Measurements from ENCODE around the gene DDX51. TPM values are rescaled to one million over a fixed set of nuclear protein-coding genes. Genes with fewer than 3 reads are reported as not detected.

The DDX51 gene
- total and polyA plus RNA-seq, 2 experiments from 2014 or later, result 12.4 to 18.3 TPM

DNA sequence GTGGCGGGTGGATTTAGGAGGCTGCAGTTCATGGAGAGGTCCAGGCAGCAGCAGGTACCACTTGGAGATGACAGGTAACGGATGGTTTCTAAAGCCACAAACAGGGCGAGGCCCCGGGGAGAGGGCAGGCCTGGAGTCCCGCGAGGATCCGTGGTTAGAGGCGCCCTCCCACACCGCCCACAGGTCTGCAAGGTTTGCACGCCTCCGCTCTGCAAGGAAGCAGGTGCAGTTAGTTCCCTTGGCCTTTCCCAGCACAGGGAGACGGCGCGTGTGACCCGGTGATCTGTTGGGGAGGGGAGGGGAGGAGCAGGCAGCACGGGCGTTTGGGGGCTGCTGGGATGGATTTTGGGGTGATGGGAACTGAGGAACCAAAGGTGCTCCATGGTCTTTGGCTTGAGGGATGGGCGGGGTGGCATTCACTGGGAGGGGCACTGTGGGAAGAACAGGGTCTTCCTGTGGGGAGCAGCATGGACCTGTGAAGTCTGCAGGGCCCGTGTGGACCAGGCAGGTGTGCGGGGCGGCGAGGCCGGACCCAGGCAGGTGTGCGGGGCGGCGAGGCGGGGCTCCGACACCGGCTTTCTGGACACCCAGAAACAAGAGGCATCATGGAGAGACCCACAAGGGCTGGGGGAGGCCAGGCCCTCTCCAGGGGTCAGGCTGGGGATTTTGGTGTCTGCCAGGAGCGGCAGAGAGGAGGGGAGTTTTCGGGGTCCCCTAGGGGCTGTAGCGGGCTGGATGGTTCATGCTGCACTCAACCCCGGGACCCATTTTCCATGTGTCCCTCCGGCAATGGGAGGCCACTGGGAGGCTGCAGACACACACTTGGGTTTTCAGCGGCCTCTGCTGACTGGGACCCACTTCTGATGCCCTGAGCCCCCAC is 29.3 kb upstream of the DDX51 start (continued):
- TF ChIP-seq JUNB (IDR thresholded peaks at IDR 0.05; ENCODE audit: unreplicated experiment) (no peak), ZNF331 (CRISPR knock-in tag; IDR thresholded peaks at IDR 0.05; ENCODE audit: low read depth) (no peak), ZNF114 (CRISPR knock-in tag; IDR thresholded peaks at IDR 0.05) (no peak), EZH2phosphoT487 (IDR thresholded peaks at IDR 0.05; ENCODE audit: unreplicated experiment) (no peak), STAT1 (IDR thresholded peaks at IDR 0.05; ENCODE audit: unreplicated experiment) (no peak), EZH2 (IDR thresholded peaks at IDR 0.05; ENCODE audit: low read depth, unreplicated experiment) (no peak), CREB1 (CRISPR knock-in tag; IDR thresholded peaks at IDR 0.05; ENCODE audit: low read depth) (no peak), POLR2AphosphoS5 (IDR thresholded peaks at IDR 0.05; ENCODE audit: low read depth) (no peak)
- TF ChIP-seq, protein P1, sequence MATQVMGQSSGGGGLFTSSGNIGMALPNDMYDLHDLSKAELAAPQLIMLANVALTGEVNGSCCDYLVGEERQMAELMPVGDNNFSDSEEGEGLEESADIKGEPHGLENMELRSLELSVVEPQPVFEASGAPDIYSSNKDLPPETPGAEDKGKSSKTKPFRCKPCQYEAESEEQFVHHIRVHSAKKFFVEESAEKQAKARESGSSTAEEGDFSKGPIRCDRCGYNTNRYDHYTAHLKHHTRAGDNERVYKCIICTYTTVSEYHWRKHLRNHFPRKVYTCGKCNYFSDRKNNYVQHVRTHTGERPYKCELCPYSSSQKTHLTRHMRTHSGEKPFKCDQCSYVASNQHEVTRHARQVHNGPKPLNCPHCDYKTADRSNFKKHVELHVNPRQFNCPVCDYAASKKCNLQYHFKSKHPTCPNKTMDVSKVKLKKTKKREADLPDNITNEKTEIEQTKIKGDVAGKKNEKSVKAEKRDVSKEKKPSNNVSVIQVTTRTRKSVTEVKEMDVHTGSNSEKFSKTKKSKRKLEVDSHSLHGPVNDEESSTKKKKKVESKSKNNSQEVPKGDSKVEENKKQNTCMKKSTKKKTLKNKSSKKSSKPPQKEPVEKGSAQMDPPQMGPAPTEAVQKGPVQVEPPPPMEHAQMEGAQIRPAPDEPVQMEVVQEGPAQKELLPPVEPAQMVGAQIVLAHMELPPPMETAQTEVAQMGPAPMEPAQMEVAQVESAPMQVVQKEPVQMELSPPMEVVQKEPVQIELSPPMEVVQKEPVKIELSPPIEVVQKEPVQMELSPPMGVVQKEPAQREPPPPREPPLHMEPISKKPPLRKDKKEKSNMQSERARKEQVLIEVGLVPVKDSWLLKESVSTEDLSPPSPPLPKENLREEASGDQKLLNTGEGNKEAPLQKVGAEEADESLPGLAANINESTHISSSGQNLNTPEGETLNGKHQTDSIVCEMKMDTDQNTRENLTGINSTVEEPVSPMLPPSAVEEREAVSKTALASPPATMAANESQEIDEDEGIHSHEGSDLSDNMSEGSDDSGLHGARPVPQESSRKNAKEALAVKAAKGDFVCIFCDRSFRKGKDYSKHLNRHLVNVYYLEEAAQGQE (IDR thresholded peaks at IDR 0.05; ENCODE audit: unreplicated experiment), result no peak

DNA sequence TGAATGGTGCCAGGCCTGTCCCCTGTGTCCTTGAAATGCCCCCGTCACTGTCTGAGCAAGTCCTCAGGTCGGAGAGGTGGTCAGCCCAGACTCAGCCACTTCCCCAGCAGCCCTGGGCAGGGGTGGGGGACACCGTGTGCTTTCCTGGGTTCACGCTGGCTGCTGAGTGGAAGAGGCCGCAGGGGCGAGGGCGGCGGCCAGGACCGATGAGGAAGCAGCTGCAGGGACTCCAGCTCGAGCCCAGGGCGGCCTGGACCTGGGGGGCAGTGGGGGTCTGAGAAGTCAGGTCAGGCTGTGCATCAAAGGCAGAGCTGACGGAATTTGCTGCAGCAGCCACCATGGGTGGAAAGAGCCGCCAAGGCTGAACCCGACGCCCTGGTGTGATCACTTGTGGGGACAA is 28.5 kb upstream of the DDX51 start:
- Mint-ChIP-seq H3K27ac (no peak overlapping the region), H3K27me3 (ENCODE audit: insufficient read depth, low read depth, poor library complexity) (peaks cover 14% of the 10 kb centered on the region), H3K9me3 (no peaks in the 10 kb centered on the region), H3K36me3 (ENCODE audit: low read depth) (no peaks in the 10 kb centered on the region), H3K4me1 (no peaks in the 10 kb centered on the region), H3K4me3 (no peak overlapping the region)
- H3K9me2 ChIP-seq (ENCODE audit: insufficient read depth), result no peaks in the 10 kb centered on the region
- no peak for TF ChIP-seq NANOG (IDR thresholded peaks at IDR 0.05; ENCODE audit: borderline replicate concordance)
- TF ChIP-seq ZNF331 (CRISPR knock-in tag; IDR thresholded peaks at IDR 0.05; ENCODE audit: low read depth), result no peak
- TF ChIP-seq CTCF (conservative IDR thresholded peaks at IDR 0.05; ENCODE audit: low read depth in 2 of 2), result no peak
- TF ChIP-seq CREB1 (CRISPR knock-in tag; IDR thresholded peaks at IDR 0.05; ENCODE audit: low read depth), result no peak
- TF ChIP-seq POLR2AphosphoS5 (IDR thresholded peaks at IDR 0.05; ENCODE audit: low read depth), result no peak
- no peaks in the 10 kb centered on the region for H4K20me1 ChIP-seq (replicated peaks; ENCODE audit: insufficient read depth)
- H3K27ac ChIP-seq (ENCODE audit: low read depth), result no peak overlapping the region
- H3F3A ChIP-seq (replicated peaks; ENCODE audit: low read depth), result no peaks in the 10 kb centered on the region
- no peaks in the 10 kb centered on the region for H3K79me2 ChIP-seq (replicated peaks; ENCODE audit: insufficient read depth)
- H3K4me1 ChIP-seq (ENCODE audit: insufficient read depth), result no peaks in the 10 kb centered on the region
- no peak for ATAC-seq
- DNase-seq (ENCODE audit: low spot score), result no peak
- no peak overlapping the region for H3K4me3 ChIP-seq
- no peak overlapping the region for H3K4me2 ChIP-seq
- H2AFZ ChIP-seq, result no peak overlapping the region
- H3K36me3 ChIP-seq (ENCODE audit: insufficient read depth), result no peaks in the 10 kb centered on the region
- no peaks in the 10 kb centered on the region for H3K27me3 ChIP-seq (ENCODE audit: insufficient read depth)

All from GM23338 (cell line).